Esophagus squamous epithelium (tissue), 5 donors: ENCODE measurements around the gene CLEC2A. TPM values are rescaled to one million over a fixed set of nuclear protein-coding genes. Genes with fewer than 3 reads are reported as not detected.
A peak's percentile ranks its signal among the peaks of the same experiment; 100 is the strongest.

Experiments used
- DNase-seq: peaks from one replicate; lab custom pipeline; 2025; lab: John Stamatoyannopoulos, UW
- H3K27ac ChIP-seq, 4 donors: fragments of 200-600 bp; sonication (generic); one replicate each; pipeline ENCODE4 v1.5.1; 2016 to 2019; ENCODE audit warnings: mild to moderate bottlenecking in 1 of 4
- H3K27me3 ChIP-seq, 4 donors: fragments of 200-600 bp; sonication (generic); 1 replicate in 3 of 4; 2 replicates in 1 of 4; pipeline versions ENCODE4 v1.5.1 to v1.6.0; 2017 to 2021; ENCODE audit warnings: antibody characterized with exemption in 1 of 4
- H3K36me3 ChIP-seq, 3 donors: fragments of 200-600 bp; sonication (generic); one replicate each; pipeline ENCODE4 v1.5.1; 2016 to 2019
- H3K4me1 ChIP-seq, 3 donors: fragments of 200-600 bp; sonication (generic); one replicate each; pipeline ENCODE4 v1.5.1; 2017 to 2019
- H3K4me3 ChIP-seq, 4 donors: fragments of 200-600 bp; sonication (generic); 1 replicate in 3 of 4; 2 replicates in 1 of 4; pipeline ENCODE4 v1.5.1; 2016 to 2019; ENCODE audit warnings: mild to moderate bottlenecking in 2 of 4, moderate library complexity in 1 of 4
- H3K9me3 ChIP-seq, 3 donors: fragments of 200-600 bp; sonication (generic); one replicate each; pipeline ENCODE4 v1.5.1; 2016 to 2019
- CTCF ChIP-seq, 6 experiments: fragments of 450-650 bp in 4 of 6; fragments of 200-600 bp in 2 of 6; sonication (generic) in 2 of 6; IDR thresholded peaks; one replicate each; pipeline ENCODE4 v1.5.1; 2016 to 2019; ENCODE audit warnings: antibody characterized with exemption in 6 of 6, mild to moderate bottlenecking in 4 of 6, moderate library complexity in 4 of 6
- POLR2A ChIP-seq, 4 donors: fragments of 450-650 bp; IDR thresholded peaks; one replicate each; pipeline ENCODE4 v1.6.1; 2017; ENCODE audit warnings: antibody characterized with exemption in 4 of 4, mild to moderate bottlenecking in 4 of 4, moderate library complexity in 3 of 4
- WGBS, 2 donors: methylation state at CpG; one replicate each; pipeline ENCODE4 v1.1.5; 2018; 5-methylcytosine and 5-hydroxymethylcytosine counted together
- intact Hi-C: fragments of 100-400 bp; cut with DNase I; formaldehyde crosslinking; loops from one replicate; pipeline ENCODE4 v1.15.0; 2022
- total RNA-seq, 4 donors: library from RNA; depleted of rRNA; stranded (reverse); fragments of >200 nt; gene quantifications; one replicate each; pipeline ENCODE4 v1.1.0, GENCODE V29; 2016
- donor health status: DM: yes; HTN: yes; CAD: no.

Gene CLEC2A
- total RNA-seq, 4 donors from 2014 or later: not detected

- H3K9me3 ChIP-seq: no peaks in the 10 kb centered on the region
- DNase-seq: no peak
- H3K27ac ChIP-seq: no peak overlapping the region
- WGBS, 2 donors: 76 to 84% methylated on average over 6 of the region's 6 CpGs
- H3K4me1 ChIP-seq: peaks cover 0 to 9% (median 0%) of the 10 kb centered on the region in 3 donors
- no peaks in the 10 kb centered on the region for H3K36me3 ChIP-seq
- H3K27me3 ChIP-seq: no peaks in the 10 kb centered on the region
- intact Hi-C loops: no loop called here
- no peak overlapping the region for H3K4me3 ChIP-seq
- TF ChIP-seq CTCF (IDR thresholded peaks at IDR 0.05) (no peak), POLR2A (IDR thresholded peaks at IDR 0.05) (no peak)
Observed at GRCh38 chr12:9895215-9895971, 36.8 kb downstream of the CLEC2A start.

GRCh38 chr12:9888665-9889273 lies 43.4 kb downstream of the CLEC2A start:
- H3K4me3 ChIP-seq: no peak overlapping the region
- H3K27me3 ChIP-seq: no peaks in the 10 kb centered on the region
- TF ChIP-seq CTCF (IDR thresholded peaks at IDR 0.05): no peak
- TF ChIP-seq POLR2A (IDR thresholded peaks at IDR 0.05): no peak
- no peak overlapping the region for H3K27ac ChIP-seq
- 53% methylated on average over 4 of the region's 4 CpGs for WGBS, 2 donors
- no peaks in the 10 kb centered on the region for H3K36me3 ChIP-seq
- no peak for DNase-seq
- H3K9me3 ChIP-seq: no peaks in the 10 kb centered on the region
- peaks cover 0 to 5% (median 0%) of the 10 kb centered on the region in 3 donors for H3K4me1 ChIP-seq
- intact Hi-C loops: no loop called here

- DNase-seq: no peak
- Histone ChIP-seq H3K4me3 (no peak overlapping the region), H3K9me3 (no peaks in the 10 kb centered on the region), H3K27ac (peak overlapping the region in 2 of 4 donors; percentile 1 to 5), H3K27me3 (no peaks in the 10 kb centered on the region), H3K4me1 (peaks cover 0 to 23% (median 0%) of the 10 kb centered on the region in 3 donors), H3K36me3 (no peaks in the 10 kb centered on the region)
- TF ChIP-seq POLR2A (IDR thresholded peaks at IDR 0.05) (no peak), CTCF (IDR thresholded peaks at IDR 0.05) (no peak)
- intact Hi-C loops: no loop called here
Observed at GRCh38 chr12:9883175-9883574, 49.0 kb downstream of the CLEC2A start.

GRCh38 chr12:9881988-9882387 lies 50.2 kb downstream of the CLEC2A start:
- intact Hi-C loops: no loop called here
- WGBS, 2 donors: 75 to 88% methylated on average over 5 of the region's 5 CpGs

More at GRCh38 chr12:9881988-9882387, 50.2 kb downstream of the CLEC2A start:
- Histone ChIP-seq H3K4me3 (no peak overlapping the region), H3K27me3 (no peaks in the 10 kb centered on the region), H3K9me3 (no peaks in the 10 kb centered on the region), H3K4me1 (peaks cover 0 to 23% (median 0%) of the 10 kb centered on the region in 3 donors), H3K36me3 (no peaks in the 10 kb centered on the region), H3K27ac (peak overlapping the region in 1 of 4 donors; percentile 2)
- TF ChIP-seq CTCF (IDR thresholded peaks at IDR 0.05) (no peak), POLR2A (IDR thresholded peaks at IDR 0.05) (no peak)
- DNase-seq: no peak
